SK-N-SH treated with all-trans-retinoic acid at 6 μM for 48 hours (cell line): Measurements from ENCODE around the gene ACOT7.

Experiments
- ATAC-seq: fragments of 200-7000 bp; cut with Tn5 transposase; 3 replicates; pipeline ENCODE4 v1.9.1; 2020; ENCODE audit warnings: mild to moderate bottlenecking, moderate library complexity
- CSDC2 ChIP-seq: fragments of 250-450 bp; sonication (Bioruptor Pico); IDR thresholded peaks from 2 replicates; pipeline ENCODE4 v1.5.0; 2020; ENCODE audit warnings: mild to moderate bottlenecking, moderate library complexity
- ESRRG ChIP-seq: fragments of 250-450 bp; sonication (Bioruptor Pico); IDR thresholded peaks from 2 replicates; pipeline ENCODE4 v1.6.1; 2021; ENCODE audit warnings: mild to moderate bottlenecking
- GLIS3 ChIP-seq: fragments of 250-450 bp; sonication (Bioruptor Pico); IDR thresholded peaks from 2 replicates; pipeline ENCODE4 v1.5.0; 2020; ENCODE audit warnings: mild to moderate bottlenecking, moderate library complexity
- OSR1 ChIP-seq: fragments of 250-450 bp; sonication (Bioruptor Pico); IDR thresholded peaks from 2 replicates; pipeline ENCODE4 v1.8.0; 2022; ENCODE audit warnings: moderate library complexity, mild to moderate bottlenecking, inconsistent platforms
- PPARA ChIP-seq: fragments of 250-450 bp; sonication (Bioruptor Pico); IDR thresholded peaks from 2 replicates; pipeline ENCODE4 v1.5.0; 2020; ENCODE audit warnings: mild to moderate bottlenecking, borderline replicate concordance
- RARB ChIP-seq: fragments of 250-450 bp; sonication (Bioruptor Pico); IDR thresholded peaks from 2 replicates; pipeline ENCODE4 v1.8.0; 2021; ENCODE audit warnings: mild to moderate bottlenecking, moderate library complexity
- SNAI2 ChIP-seq: fragments of 250-450 bp; sonication (Bioruptor Pico); IDR thresholded peaks from 2 replicates; pipeline ENCODE4 v1.5.0; 2020; ENCODE audit warnings: mild to moderate bottlenecking, moderate library complexity
- ZFP3 ChIP-seq: fragments of 250-450 bp; sonication (Bioruptor Pico); IDR thresholded peaks from 2 replicates; pipeline ENCODE4 v1.5.0; 2020; ENCODE audit warnings: mild to moderate bottlenecking, moderate library complexity
- ZFP30 ChIP-seq: fragments of 450-650 bp; formaldehyde crosslinking; IDR thresholded peaks from 2 replicates; pipeline ENCODE4 v1.5.0; 2022; ENCODE audit warnings: mild to moderate bottlenecking, moderate library complexity
- ZNF565 ChIP-seq: fragments of 450-650 bp; formaldehyde crosslinking; conservative IDR thresholded peaks from 2 replicates; pipeline ENCODE4 v1.5.0; 2020; ENCODE audit warnings: low read depth, mild to moderate bottlenecking, moderate library complexity
- ZNF8 ChIP-seq: fragments of 450-650 bp; formaldehyde crosslinking; IDR thresholded peaks from 2 replicates; pipeline ENCODE4 v1.5.0; 2020; ENCODE audit warnings: mild to moderate bottlenecking, moderate library complexity
- TF ChIP-seq, protein P1 (sequence below): fragments of 250-450 bp; sonication (Bioruptor Pico); IDR thresholded peaks from 2 replicates; pipeline ENCODE4 v1.8.0; 2020; ENCODE audit warnings: mild to moderate bottlenecking, moderate library complexity, borderline replicate concordance
- TF ChIP-seq, protein P2 (sequence below): fragments of 250-450 bp; sonication (Bioruptor Pico); IDR thresholded peaks from 2 replicates; pipeline ENCODE4 v1.5.0; 2020; ENCODE audit warnings: mild to moderate bottlenecking, moderate library complexity
- TF ChIP-seq, protein P3 (sequence below): fragments of 250-450 bp; sonication (Bioruptor Pico); IDR thresholded peaks from 2 replicates; pipeline ENCODE4 v1.8.0; 2021; ENCODE audit warnings: low read depth, mild to moderate bottlenecking, moderate library complexity, borderline replicate concordance
- TF ChIP-seq, protein P4 (sequence below): fragments of 250-450 bp; sonication (Bioruptor Pico); IDR thresholded peaks from 2 replicates; pipeline ENCODE4 v1.5.1; 2020; ENCODE audit warnings: low read depth, mild to moderate bottlenecking, moderate library complexity

ACOT7 gene

DNA sequence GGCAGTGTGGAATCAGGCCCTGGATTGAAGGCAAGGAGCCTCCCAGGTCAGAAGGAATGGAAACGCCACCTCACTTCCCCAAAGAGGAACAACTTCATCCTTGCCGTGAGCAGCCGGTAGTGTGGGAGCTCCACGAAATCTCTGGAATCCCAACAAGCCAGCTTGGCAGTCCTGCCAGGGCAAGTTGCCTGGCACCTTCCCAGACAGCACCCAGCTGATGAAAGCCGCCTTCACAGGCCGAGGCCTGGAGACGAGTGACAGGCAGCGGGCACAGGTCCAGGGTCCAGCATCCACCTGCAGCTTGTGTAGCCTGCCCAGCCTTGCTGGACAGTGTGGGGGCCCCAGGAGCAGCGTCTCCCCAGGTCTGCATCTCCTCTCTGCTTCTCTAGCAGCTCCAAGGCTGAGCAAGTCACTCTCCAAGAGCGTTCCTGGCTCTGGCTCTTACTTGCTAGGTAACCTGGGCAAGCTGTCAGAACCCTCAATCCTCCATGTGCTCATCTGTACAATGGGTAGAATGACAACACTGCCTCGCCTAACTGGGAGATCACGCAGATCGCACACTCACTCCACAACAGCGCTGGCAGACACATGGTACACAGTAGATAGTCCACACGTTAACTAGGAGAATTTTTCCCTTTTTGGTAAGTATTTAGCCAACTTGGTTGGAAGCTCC, 43.0 kb downstream of the ACOT7 start:
- no peak for ATAC-seq

DNA sequence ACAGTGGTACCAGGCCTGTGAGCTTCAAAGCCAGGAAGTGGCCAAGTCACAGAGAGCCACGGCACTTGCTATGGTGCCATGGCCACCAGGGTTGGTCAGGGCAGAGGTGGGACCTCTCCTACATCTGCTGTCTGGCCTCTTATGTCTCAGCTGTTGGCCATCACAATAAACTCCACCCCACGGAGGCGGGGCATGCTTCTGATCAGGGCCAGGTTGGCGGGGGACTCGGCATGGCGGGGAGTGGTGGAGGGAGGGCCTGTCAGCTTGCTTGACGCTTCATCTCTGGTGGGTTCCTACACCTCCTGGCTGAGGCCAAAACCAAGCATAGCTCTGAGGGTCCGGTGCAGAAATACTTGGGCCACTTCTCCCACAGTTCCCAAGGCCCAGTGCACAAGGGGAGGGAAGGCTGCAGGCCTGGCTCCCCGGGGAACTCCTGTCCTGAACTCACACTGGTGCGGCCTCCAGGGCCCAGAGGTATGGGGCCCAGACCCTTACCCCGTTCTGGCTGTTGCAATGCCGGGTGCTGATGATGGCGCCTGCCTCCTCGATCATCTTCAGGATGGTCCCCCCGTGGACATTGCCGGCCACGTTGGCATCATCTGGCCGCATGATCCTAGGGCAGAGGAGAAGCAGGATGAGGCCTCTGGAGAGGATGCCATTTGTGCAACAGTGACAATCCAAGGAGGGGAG, 44.2 kb downstream of the ACOT7 start:
- ATAC-seq, result no peak
- TF ChIP-seq OSR1 (CRISPR knock-in tag), result no peak
- TF ChIP-seq, protein P1, sequence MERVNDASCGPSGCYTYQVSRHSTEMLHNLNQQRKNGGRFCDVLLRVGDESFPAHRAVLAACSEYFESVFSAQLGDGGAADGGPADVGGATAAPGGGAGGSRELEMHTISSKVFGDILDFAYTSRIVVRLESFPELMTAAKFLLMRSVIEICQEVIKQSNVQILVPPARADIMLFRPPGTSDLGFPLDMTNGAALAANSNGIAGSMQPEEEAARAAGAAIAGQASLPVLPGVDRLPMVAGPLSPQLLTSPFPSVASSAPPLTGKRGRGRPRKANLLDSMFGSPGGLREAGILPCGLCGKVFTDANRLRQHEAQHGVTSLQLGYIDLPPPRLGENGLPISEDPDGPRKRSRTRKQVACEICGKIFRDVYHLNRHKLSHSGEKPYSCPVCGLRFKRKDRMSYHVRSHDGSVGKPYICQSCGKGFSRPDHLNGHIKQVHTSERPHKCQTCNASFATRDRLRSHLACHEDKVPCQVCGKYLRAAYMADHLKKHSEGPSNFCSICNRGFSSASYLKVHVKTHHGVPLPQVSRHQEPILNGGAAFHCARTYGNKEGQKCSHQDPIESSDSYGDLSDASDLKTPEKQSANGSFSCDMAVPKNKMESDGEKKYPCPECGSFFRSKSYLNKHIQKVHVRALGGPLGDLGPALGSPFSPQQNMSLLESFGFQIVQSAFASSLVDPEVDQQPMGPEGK, result no peak
- TF ChIP-seq SNAI2 (CRISPR knock-in tag), result no peak
- no peak for TF ChIP-seq ZFP3 (CRISPR knock-in tag)
- no peak for TF ChIP-seq ZNF8 (CRISPR knock-in tag)
- no peak for TF ChIP-seq ZNF565 (CRISPR knock-in tag)
- TF ChIP-seq, protein P2, sequence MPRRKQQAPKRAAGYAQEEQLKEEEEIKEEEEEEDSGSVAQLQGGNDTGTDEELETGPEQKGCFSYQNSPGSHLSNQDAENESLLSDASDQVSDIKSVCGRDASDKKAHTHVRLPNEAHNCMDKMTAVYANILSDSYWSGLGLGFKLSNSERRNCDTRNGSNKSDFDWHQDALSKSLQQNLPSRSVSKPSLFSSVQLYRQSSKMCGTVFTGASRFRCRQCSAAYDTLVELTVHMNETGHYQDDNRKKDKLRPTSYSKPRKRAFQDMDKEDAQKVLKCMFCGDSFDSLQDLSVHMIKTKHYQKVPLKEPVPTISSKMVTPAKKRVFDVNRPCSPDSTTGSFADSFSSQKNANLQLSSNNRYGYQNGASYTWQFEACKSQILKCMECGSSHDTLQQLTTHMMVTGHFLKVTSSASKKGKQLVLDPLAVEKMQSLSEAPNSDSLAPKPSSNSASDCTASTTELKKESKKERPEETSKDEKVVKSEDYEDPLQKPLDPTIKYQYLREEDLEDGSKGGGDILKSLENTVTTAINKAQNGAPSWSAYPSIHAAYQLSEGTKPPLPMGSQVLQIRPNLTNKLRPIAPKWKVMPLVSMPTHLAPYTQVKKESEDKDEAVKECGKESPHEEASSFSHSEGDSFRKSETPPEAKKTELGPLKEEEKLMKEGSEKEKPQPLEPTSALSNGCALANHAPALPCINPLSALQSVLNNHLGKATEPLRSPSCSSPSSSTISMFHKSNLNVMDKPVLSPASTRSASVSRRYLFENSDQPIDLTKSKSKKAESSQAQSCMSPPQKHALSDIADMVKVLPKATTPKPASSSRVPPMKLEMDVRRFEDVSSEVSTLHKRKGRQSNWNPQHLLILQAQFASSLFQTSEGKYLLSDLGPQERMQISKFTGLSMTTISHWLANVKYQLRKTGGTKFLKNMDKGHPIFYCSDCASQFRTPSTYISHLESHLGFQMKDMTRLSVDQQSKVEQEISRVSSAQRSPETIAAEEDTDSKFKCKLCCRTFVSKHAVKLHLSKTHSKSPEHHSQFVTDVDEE (CRISPR knock-in tag), result no peak
- TF ChIP-seq, protein P3, sequence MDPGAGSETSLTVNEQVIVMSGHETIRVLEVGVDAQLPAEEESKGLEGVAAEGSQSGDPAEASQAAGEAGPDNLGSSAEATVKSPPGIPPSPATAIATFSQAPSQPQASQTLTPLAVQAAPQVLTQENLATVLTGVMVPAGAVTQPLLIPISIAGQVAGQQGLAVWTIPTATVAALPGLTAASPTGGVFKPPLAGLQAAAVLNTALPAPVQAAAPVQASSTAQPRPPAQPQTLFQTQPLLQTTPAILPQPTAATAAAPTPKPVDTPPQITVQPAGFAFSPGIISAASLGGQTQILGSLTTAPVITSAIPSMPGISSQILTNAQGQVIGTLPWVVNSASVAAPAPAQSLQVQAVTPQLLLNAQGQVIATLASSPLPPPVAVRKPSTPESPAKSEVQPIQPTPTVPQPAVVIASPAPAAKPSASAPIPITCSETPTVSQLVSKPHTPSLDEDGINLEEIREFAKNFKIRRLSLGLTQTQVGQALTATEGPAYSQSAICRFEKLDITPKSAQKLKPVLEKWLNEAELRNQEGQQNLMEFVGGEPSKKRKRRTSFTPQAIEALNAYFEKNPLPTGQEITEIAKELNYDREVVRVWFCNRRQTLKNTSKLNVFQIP (CRISPR knock-in tag), result no peak

More for the DNA sequence above, 43.0 kb downstream of the ACOT7 start:
- TF ChIP-seq ZFP30 (CRISPR knock-in tag) (no peak), RARB (CRISPR knock-in tag) (no peak), PPARA (CRISPR knock-in tag) (no peak), GLIS3 (no peak), CSDC2 (CRISPR knock-in tag) (no peak), ESRRG (CRISPR knock-in tag) (no peak), ZFP3 (CRISPR knock-in tag) (no peak)
- TF ChIP-seq, protein P4, sequence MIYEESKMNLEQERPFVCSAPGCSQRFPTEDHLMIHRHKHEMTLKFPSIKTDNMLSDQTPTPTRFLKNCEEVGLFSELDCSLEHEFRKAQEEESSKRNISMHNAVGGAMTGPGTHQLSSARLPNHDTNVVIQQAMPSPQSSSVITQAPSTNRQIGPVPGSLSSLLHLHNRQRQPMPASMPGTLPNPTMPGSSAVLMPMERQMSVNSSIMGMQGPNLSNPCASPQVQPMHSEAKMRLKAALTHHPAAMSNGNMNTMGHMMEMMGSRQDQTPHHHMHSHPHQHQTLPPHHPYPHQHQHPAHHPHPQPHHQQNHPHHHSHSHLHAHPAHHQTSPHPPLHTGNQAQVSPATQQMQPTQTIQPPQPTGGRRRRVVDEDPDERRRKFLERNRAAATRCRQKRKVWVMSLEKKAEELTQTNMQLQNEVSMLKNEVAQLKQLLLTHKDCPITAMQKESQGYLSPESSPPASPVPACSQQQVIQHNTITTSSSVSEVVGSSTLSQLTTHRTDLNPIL (CRISPR knock-in tag), result no peak
- TF ChIP-seq, protein P1, result no peak
- TF ChIP-seq, protein P2 (CRISPR knock-in tag), result no peak
- TF ChIP-seq, protein P3 (CRISPR knock-in tag), result no peak
- TF ChIP-seq, all 23 proteins: peak for 0
